AG04449 (cell line): ENCODE data around the gene CD59.

Experiments used
- CTCF ChIA-PET: fragments of 350-600 bp; formaldehyde crosslinking; extraction: SDS; loops from one replicate; lab custom pipeline; 2021; ENCODE audit warnings: antibody characterized with exemption; lab: Yijun Ruan, JAX
- POLR2A ChIA-PET: fragments of 400-600, 350-600 bp; formaldehyde crosslinking; extraction: SDS; loops from one replicate; lab custom pipeline; 2020; ENCODE audit warnings: antibody characterized with exemption, inconsistent platforms; lab: Yijun Ruan, JAX
- DNase-seq: peaks from one replicate; pipeline ENCODE4 v3.0.0-alpha.2; 2010; ENCODE audit warnings: low read depth, low spot score
- H3K4me3 ChIP-seq: 2 replicates; pipeline ENCODE4 v1.5.1; 2011; ENCODE audit warnings: low read depth, mild to moderate bottlenecking, control low read depth, low read length
- TF ChIP-seq, protein P1 (sequence below): IDR thresholded peaks from one replicate; pipeline ENCODE4 v1.5.1; 2011; ENCODE audit warnings: mild to moderate bottlenecking, moderate library complexity, low read length, control low read depth, inconsistent platforms; ENCODE audit not compliant: insufficient read depth; ENCODE audit errors: missing control alignments

CD59 gene

DNA sequence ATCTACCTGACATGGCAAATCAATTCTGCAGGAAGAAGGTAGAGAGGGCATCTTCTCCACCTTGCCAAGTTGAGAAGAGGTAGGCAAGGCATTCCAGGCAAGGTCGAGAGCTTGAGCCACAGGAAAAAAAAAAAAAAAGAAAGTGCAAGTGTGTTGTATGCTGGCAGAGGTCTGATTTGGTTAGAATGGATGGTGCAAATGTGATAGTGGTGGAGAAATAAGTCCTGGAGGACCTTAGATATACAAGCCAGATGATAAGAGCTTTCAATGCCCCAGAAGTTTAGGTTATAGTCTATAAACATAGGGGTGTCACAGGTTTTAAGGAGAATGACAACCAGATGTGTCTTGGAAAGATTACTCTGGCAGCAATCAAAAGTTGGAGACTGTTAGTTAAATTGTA is 36.6 kb upstream of the CD59 start:
- TF ChIP-seq, protein P1, sequence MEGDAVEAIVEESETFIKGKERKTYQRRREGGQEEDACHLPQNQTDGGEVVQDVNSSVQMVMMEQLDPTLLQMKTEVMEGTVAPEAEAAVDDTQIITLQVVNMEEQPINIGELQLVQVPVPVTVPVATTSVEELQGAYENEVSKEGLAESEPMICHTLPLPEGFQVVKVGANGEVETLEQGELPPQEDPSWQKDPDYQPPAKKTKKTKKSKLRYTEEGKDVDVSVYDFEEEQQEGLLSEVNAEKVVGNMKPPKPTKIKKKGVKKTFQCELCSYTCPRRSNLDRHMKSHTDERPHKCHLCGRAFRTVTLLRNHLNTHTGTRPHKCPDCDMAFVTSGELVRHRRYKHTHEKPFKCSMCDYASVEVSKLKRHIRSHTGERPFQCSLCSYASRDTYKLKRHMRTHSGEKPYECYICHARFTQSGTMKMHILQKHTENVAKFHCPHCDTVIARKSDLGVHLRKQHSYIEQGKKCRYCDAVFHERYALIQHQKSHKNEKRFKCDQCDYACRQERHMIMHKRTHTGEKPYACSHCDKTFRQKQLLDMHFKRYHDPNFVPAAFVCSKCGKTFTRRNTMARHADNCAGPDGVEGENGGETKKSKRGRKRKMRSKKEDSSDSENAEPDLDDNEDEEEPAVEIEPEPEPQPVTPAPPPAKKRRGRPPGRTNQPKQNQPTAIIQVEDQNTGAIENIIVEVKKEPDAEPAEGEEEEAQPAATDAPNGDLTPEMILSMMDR: no peak
- peak overlapping the region; percentile 85; the same call in 1 of the 2 replicates for H3K4me3 ChIP-seq
- CTCF ChIA-PET: interaction anchor here (0.7 to 1.7 kb wide), 5 partner anchors 12 to 34 kb away, joined by 3 to 7 read pairs (median 4); no protein-coding TSS in a partner anchor
- POLR2A ChIA-PET: no interaction called here
- no peak for DNase-seq

DNA sequence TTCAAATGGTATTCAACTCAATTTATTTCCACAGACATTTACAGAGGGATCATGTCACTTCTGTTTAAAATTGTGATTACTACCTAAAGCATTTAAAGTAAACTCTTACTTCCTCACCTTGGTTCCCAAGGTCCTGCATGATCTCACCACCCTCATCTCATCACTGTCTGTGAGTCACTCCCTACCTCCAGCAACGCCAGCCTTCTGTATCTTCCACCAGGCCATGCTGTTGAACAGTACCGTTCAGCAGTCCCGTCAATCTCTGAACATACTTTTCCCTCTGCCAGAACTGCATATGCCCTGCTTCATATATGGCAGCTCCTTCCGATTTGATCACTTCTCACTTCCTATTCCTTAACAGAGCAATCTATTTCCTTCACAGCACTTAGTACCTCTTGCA is 36.1 kb upstream of the CD59 start:
- CTCF ChIA-PET: interaction anchor here (1.0 to 1.7 kb wide), 4 partner anchors 11 to 38 kb away, joined by 3 to 7 read pairs (median 6); no protein-coding TSS in a partner anchor
- POLR2A ChIA-PET: no interaction called here

DNA sequence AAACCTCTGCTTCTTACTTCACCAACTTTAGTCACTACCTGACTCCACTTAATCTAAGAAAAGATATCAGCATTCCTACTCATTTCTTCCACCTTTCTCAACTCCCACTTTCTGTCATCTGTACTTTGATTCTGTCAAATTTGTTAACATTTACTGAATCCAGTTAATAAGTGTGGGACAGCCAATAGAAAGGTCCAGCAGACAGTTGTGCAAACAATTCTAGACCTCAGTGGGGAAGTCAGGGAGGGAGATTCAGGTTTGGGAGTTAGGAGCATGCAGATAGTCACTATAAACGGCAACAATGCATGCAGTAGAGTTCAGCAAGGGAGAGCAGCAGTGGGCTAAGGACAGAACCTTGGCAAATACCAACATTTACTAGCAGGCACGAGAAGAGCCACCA is 34.0 kb upstream of the CD59 start:
- TF ChIP-seq, protein P1: no peak
- DNase-seq: no peak
- POLR2A ChIA-PET: no interaction called here
- CTCF ChIA-PET: interaction anchor here (0.7 to 1.7 kb wide), 2 partner anchors 9 to 38 kb away, joined by 6 read pairs; no protein-coding TSS in a partner anchor
- H3K4me3 ChIP-seq: no peak overlapping the region

More for the DNA sequence above, 36.1 kb upstream of the CD59 start:
- DNase-seq: no peak
- H3K4me3 ChIP-seq: no peak overlapping the region
- TF ChIP-seq, protein P1: no peak

DNA sequence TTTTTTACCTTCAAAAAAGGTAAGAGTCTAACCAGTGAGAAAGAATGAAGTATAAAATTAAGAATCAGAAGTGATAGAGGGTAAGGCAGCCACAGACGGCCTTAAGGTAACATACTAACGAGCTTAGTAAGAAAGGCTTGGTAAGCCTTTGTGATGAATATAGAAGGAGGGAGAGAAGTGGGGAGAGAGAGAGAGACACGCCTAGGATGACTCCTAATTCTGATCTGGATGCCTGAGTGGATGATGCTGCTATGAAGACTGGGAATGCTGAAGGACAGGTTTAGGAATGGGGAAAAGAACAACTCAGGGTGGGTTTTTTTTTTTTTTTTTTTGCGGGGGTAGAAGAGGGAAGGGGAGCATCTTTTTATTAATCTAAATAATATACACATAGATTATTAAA is 33.3 kb upstream of the CD59 start:
- TF ChIP-seq, protein P1: no peak
- CTCF ChIA-PET: interaction anchor here (0.7 to 1.7 kb wide), 2 partner anchors 8 to 38 kb away, joined by 6 read pairs; no protein-coding TSS in a partner anchor
- DNase-seq: no peak
- POLR2A ChIA-PET: no interaction called here
- H3K4me3 ChIP-seq: no peak overlapping the region

DNA sequence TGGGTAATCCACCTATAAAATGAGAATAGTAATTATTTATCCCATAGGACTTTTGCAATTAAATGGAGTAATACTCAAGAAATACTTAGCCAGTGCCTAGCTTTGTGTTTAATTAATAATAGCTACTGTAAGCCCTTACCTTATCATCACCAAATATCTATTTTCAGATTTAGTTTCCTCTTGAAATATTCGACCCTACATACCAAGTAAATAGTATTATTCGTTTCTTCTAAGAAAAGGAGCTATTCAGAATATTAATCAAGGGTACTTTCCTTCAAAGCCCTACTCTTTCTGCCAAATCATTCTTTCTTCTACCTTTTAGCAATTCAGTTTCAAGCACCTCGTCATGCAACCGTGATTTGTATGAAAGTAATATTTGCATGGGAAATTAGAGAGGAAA is 31.4 kb upstream of the CD59 start:
- TF ChIP-seq, protein P1: no peak
- DNase-seq: no peak
- CTCF ChIA-PET: no interaction called here
- POLR2A ChIA-PET: no interaction called here
- H3K4me3 ChIP-seq: no peak overlapping the region

DNA sequence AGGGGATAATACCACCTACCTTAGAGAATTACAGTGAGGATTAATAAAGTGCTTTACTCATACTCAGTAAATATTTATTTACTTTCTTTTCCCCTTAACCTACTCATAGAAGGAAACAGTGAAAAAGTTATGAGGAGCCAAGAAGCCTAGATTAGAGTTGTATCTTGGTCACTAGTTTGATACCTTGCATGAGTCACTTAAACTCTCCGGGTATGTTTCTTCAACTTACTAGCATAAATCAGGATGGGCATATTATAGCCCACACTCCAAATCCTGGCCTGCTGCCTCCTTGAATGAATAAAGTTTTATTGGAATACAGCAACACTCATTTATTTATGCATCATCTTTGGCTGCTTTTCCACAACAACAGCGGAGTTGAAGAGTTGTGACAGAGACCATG is 29.9 kb upstream of the CD59 start:
- no peak for DNase-seq
- TF ChIP-seq, protein P1: no peak
- ChIA-PET POLR2A (no interaction called here), CTCF (no interaction called here)
- no peak overlapping the region for H3K4me3 ChIP-seq
